ENCODE measurements around the gene SLC6A11. TPM values are rescaled to one million over a fixed set of nuclear protein-coding genes. Genes with fewer than 3 reads are reported as not detected.

Gene SLC6A11
- total RNA-seq, 4 donors from 2014 or later, result 0.30 to 0.44 (median 0.42) TPM; not detected in 1

GRCh38 chr3:10813425-10813824 is 2.6 kb upstream of the SLC6A11 start:
- TF ChIP-seq POLR2A (IDR thresholded peaks at IDR 0.05) (no peak), EP300 (IDR thresholded peaks at IDR 0.05) (no peak), CTCF (IDR thresholded peaks at IDR 0.05) (no peak)
- Histone ChIP-seq H3K27me3 (peaks cover 0 to 30% of the 10 kb centered on the region in 2 donors), H3K36me3 (no peaks in the 10 kb centered on the region), H3K9me3 (no peaks in the 10 kb centered on the region), H3K4me3 (no peak overlapping the region), H3K4me1 (peaks cover 0 to 12% (median 0%) of the 10 kb centered on the region in 4 donors), H3K27ac (no peak overlapping the region)
- no peak for DNase-seq (ENCODE audit: low spot score in 2 of 2)
- 47 to 67% methylated on average over 1 of the region's 1 CpG for WGBS, 2 donors

- 68 to 71% methylated on average over 7 of the region's 7 CpGs for WGBS, 2 donors
- H3K9me3 ChIP-seq, result no peaks in the 10 kb centered on the region
- peaks cover 0 to 12% (median 0%) of the 10 kb centered on the region in 4 donors for H3K4me1 ChIP-seq
- no peak overlapping the region for H3K4me3 ChIP-seq
- H3K27ac ChIP-seq, result no peak overlapping the region
- H3K27me3 ChIP-seq, result peaks cover 0 to 35% of the 10 kb centered on the region in 2 donors
- DNase-seq (ENCODE audit: low spot score in 2 of 2), result no peak
- no peak for TF ChIP-seq CTCF (IDR thresholded peaks at IDR 0.05)
- no peak for TF ChIP-seq EP300 (IDR thresholded peaks at IDR 0.05)
- TF ChIP-seq POLR2A (IDR thresholded peaks at IDR 0.05), result no peak
- H3K36me3 ChIP-seq, result no peaks in the 10 kb centered on the region
Measured at GRCh38 chr3:10814623-10815022, 1.4 kb upstream of the SLC6A11 start.

GRCh38 chr3:10815487-10815886 is 541 bp upstream of the SLC6A11 start:
- Histone ChIP-seq H3K9me3 (no peaks in the 10 kb centered on the region), H3K27me3 (peaks cover 0 to 35% of the 10 kb centered on the region in 2 donors), H3K4me1 (peaks cover 0 to 12% (median 0%) of the 10 kb centered on the region in 4 donors), H3K4me3 (peak overlapping the region in 1 of 4 donors; percentile 40), H3K36me3 (no peaks in the 10 kb centered on the region), H3K27ac (no peak overlapping the region)
- 81 to 85% methylated on average over 10 of the region's 10 CpGs for WGBS, 2 donors
- no peak for DNase-seq (ENCODE audit: low spot score in 2 of 2)
- TF ChIP-seq POLR2A (IDR thresholded peaks at IDR 0.05) (no peak), CTCF (IDR thresholded peaks at IDR 0.05) (no peak), EP300 (IDR thresholded peaks at IDR 0.05) (no peak)

GRCh38 chr3:10816863-10817253 is 830 bp downstream of the SLC6A11 start:
- H3K27me3 ChIP-seq, result peaks cover 0 to 35% of the 10 kb centered on the region in 2 donors
- no peaks in the 10 kb centered on the region for H3K9me3 ChIP-seq
- no peak overlapping the region for H3K4me3 ChIP-seq
- no peaks in the 10 kb centered on the region for H3K36me3 ChIP-seq
- no peak for DNase-seq (ENCODE audit: low spot score in 2 of 2)
- no peak overlapping the region for H3K27ac ChIP-seq
- WGBS, 2 donors, result 65 to 68% methylated on average over 10 of the region's 10 CpGs
- peaks cover 0 to 12% (median 0%) of the 10 kb centered on the region in 4 donors for H3K4me1 ChIP-seq
- TF ChIP-seq CTCF (IDR thresholded peaks at IDR 0.05) (no peak), POLR2A (IDR thresholded peaks at IDR 0.05) (no peak)

- TF ChIP-seq CTCF (IDR thresholded peaks at IDR 0.05) (no peak), POLR2A (IDR thresholded peaks at IDR 0.05) (no peak), EP300 (IDR thresholded peaks at IDR 0.05) (no peak)
- 46 to 51% methylated on average over 11 of the region's 11 CpGs for WGBS, 2 donors
- no peak for DNase-seq (ENCODE audit: low spot score in 2 of 2)
- Histone ChIP-seq H3K27me3 (peaks cover 0 to 35% of the 10 kb centered on the region in 2 donors), H3K27ac (no peak overlapping the region), H3K4me1 (peaks cover 0 to 12% (median 0%) of the 10 kb centered on the region in 4 donors), H3K9me3 (no peaks in the 10 kb centered on the region), H3K36me3 (no peaks in the 10 kb centered on the region), H3K4me3 (no peak overlapping the region)
Measured at GRCh38 chr3:10817506-10817905, 1.5 kb downstream of the SLC6A11 start.

Data from tibial nerve (tissue), 4 donors.